ENCODE measurements around the gene APBB2.

DNA sequence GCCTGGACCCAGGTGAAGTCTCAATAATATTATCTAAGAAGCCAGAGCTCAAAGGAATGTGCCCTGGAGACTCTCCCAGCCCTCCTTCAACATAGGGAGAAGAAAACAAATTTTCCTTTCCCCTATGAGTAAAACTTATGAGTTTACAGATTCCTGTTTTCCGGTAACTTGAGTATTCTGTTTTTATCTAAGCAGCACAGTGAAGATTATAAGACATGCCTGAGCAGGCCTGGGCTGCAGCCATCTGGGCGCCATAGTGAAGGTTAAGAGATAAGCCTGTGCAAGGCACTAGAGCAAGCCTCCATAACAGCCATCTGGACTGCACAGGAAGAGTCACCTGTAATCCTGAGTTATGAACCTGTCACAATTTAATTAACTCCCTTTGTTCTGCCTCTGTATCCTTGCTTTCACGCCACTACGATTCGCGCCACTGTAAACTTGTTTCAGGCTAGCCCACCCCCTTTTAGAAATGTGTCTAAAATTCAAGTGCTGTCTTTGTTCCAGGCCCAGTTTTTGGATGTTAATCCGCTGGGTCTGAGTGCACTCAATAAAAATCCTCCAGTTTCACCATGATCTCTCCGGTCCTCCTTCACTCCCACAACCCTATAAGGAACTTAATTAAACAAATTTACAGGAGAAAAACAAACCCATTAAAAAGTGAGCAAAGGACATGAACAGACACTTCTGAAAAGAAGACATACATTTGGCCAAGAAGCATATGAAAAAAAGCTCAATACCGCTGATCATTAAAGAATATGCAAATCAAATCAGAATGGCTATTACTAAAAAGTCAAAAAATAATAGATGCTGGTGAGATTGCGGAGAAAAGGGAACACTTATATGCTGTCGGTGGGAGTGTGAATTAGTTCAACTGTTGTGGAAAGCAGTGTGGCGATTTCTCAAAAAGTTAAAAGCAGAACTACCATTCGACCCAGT, 189.5 kb downstream of the APBB2 start:
- TF ChIP-seq ESRRA (CRISPR knock-in tag; IDR thresholded peaks at IDR 0.05; ENCODE audit: borderline replicate concordance) (no peak), CTCF (IDR thresholded peaks at IDR 0.05) (no peak), SP1 (CRISPR knock-in tag; conservative IDR thresholded peaks at IDR 0.05) (no peak), MXD4 (CRISPR knock-in tag; IDR thresholded peaks at IDR 0.05; ENCODE audit: borderline replicate concordance) (no peak)
